Activated CD4-positive, alpha-beta T cell treated with anti-CD3 and anti-CD28 coated beads, Interleukin-2, amount 50 U/mL, for 24 hours (primary cell): ENCODE results near the gene ARMC3.
A peak's percentile ranks its signal among the peaks of the same experiment; 100 is the strongest.
"Not testable (repeated sequence)": the region's sequence is repeated elsewhere in the genome, so short reads cannot be mapped to it uniquely, and the experiment has no call there.

Experiments
- DNase-seq, 2 donors: peaks; one replicate each; pipeline ENCODE4 v3.0.0-alpha.2; 2020; ENCODE audit warnings: low read depth in 1 of 2, low spot score in 1 of 2

The ARMC3 gene

DNA sequence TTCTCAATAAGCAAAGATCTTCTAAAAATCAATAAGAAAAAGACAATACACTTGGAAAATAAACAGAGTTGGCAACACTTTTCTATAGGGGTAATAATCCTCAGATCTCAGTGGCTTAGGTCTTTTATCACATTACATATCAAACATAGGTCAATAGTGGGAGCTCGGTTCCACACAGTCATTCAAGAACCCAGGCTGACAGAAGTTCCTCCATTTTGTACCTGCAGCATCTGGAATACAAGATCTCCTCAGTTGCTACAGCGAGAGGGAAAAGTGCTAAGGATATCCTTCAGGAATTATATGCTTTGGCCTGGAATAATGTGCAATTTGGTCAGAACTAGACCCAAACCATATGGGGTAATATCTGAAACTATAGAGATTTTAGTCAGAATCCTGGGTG is 112.1 kb downstream of the ARMC3 start:
- DNase-seq: no peak

DNA sequence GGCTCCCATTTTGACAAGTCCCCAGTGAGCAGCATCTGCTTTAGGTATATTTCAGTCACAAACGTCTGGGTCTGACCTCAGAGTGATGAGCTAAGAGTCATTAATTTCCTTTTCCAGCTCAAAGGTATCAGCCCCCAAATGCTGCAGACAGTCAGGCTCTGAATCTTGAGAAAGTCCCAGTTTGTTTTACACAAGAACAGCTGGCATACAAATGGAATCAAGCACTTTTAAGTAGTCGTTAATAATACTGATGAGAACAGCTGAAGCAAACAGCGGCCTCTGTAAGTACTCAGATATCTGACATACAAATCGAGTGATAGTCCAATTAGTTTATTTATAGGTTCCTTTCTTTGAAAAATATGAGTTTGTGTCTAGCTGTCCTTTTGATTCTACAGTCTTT is 118.2 kb downstream of the ARMC3 start:
- no peak for DNase-seq

DNA sequence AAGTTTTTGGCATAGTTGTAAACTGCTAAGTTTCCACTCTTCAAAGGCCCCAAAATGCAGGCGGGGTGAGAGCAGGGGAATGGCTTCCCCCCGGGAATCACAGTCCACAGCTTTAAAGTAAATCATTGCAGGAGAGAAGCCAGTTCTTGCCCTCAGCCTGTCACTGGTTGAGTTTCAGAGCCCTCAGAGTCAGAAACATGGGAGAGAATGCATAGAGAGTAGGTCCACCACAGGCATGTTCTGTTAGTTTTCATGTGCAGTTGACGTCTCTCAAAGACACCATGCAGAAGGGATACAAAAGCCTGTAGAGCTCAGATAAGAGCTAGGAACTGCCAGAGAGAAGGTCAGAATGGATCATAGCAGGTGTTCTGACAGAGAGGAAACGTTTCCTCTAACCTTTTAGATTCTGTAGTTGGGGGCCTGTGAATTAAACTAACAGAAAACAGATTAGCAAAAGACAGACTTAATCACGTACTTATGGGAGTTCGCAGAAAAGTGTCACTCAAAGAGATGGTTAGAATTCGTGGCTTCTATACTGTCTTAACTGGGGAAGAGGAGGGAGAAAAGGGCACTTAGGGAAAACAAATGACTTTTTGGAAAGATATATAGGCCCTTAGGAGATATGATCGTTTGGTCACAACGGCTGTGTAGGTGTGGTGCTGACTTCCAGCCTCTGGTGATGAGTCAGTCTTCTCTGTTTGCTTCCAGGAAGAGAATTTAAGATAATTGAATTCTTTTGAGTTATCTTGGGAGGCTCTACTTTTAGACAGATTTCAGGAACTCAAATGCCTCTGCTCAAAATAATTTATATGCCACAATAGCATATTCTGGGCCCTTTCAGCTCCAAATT is 119.6 kb downstream of the ARMC3 start:
- DNase-seq: no peak

GRCh38 chr10:23048191-23048590 is 120.3 kb downstream of the ARMC3 start:
- no peak for DNase-seq

GRCh38 chr10:23051278-23051677 is 123.4 kb downstream of the ARMC3 start:
- DNase-seq: no peak

- no peak for DNase-seq
These were observed 124.0 kb downstream of the ARMC3 start for GRCh38 chr10:23051855-23052331.

GRCh38 chr10:23053036-23053435 is 125.2 kb downstream of the ARMC3 start:
- no peak for DNase-seq

DNA sequence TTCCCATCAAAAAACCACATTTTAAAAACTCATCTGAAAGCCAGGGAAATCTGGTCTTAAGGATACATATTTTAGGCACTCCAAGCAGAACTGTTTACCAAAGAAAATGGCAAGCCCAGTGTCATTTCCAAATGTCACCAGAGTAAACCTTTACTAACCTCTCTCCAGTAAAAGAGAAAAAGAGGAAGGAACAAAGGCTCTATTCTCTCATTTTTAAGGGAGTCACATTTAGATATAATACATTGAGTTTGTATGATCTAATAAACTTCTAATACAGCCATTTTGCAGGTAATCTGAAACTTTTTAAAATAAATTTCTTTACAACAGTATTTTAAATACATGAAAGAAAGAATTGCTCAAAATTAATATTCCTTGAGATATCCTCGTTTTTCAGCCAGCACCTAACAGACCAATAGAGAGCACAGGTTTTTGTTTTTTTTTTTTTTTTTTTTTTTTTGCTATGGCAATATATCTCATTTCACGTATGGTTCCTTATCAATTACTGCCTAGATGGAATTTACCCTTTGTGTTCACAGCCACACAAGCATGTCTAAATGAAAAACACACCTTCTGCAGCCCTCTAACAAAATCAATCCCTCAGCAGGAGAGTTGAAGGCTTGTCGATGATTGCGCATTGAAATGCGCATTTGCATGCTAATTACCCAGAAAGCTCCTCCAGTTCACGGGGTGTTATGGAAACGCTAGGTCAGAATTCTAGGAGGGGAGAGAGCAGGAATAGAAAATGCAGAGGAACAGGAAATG is 127.8 kb downstream of the ARMC3 start:
- DNase-seq: no peak

- DNase-seq: no peak
These were observed 128.3 kb downstream of the ARMC3 start for GRCh38 chr10:23056186-23056579.

DNA sequence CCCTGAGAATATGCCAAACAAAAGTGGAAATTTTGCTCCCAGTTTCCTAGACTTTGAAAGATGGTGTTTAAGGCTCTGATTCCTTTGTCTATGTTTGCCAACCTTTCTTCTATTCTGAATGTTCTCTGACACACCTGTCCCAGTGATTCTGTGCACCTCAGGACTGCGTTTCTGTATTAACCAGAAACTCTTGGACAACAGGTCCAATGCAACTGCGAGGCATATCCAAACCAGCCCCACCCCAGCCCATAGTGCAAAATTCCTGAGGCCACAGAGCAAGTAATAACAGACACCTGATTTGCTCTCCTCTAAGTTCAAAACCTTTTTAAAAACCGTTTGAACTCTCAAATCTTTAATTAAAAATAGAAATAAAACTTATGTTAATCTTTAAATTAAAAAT is 130.5 kb downstream of the ARMC3 start:
- no peak for DNase-seq

GRCh38 chr10:23060918-23061317 is 133.1 kb downstream of the ARMC3 start:
- DNase-seq: no peak

- no peak for DNase-seq
These were observed 135.5 kb downstream of the ARMC3 start for GRCh38 chr10:23063045-23063972.

- DNase-seq: no peak
These were observed 136.3 kb downstream of the ARMC3 start for GRCh38 chr10:23063973-23064812.

- DNase-seq: not testable (repeated sequence)
These were observed 136.9 kb downstream of the ARMC3 start for GRCh38 chr10:23064813-23065114.

DNA sequence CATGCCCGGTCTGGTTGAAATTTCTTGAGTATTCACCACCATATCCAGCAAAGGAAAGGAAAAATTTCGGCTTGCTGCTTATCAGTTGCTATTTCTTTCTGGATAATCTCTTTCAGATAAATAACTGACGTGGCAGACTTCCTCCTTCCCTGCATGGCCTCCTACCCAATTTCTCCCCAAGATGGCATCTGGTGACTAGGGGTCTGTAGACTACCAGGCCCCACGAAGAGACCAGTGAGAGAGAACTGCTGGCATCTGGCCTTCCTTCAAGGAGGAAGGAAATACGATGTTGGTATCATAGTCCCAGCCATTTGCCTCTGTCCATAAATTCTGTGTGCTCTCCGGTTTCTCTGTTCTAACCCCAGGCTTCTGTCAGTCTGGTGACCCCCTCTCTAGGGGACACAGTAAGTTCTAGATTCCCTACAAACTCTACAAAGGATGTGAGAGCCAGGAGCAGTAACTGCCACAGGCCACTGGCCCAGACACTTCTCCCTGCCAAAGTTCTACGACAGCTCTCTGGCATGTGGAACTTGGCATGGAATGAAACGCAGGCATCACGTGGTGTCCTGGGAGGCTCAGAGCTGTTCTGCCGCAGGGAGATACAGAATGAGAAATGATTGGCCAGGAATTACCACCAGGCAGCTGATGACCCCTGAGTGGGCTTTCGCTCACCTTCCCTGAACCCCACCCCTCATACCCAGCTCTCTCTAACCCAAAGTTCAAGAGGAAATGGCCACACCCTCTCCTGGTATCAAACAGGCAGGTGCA is 137.5 kb downstream of the ARMC3 start:
- DNase-seq: no peak

DNA sequence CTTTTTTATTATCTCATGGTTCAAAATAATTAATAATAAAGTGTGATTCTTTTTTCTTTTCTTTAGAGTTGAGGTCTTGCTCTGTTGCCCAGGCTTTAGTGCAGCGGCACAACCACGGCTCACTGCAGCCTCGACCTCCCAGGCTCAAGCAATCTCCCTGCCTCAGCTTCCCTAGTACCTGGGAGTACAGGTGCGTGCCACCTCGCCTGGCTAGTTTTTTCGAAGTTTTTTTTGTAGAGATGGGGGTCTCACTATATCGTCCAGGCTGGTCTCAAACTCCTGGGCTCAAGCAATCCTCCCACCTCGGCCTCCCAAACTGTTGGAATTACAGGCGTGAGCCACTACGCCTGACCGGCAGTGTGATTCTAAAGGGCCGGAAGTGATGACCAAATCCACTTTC is 139.5 kb downstream of the ARMC3 start:
- no peak for DNase-seq

DNA sequence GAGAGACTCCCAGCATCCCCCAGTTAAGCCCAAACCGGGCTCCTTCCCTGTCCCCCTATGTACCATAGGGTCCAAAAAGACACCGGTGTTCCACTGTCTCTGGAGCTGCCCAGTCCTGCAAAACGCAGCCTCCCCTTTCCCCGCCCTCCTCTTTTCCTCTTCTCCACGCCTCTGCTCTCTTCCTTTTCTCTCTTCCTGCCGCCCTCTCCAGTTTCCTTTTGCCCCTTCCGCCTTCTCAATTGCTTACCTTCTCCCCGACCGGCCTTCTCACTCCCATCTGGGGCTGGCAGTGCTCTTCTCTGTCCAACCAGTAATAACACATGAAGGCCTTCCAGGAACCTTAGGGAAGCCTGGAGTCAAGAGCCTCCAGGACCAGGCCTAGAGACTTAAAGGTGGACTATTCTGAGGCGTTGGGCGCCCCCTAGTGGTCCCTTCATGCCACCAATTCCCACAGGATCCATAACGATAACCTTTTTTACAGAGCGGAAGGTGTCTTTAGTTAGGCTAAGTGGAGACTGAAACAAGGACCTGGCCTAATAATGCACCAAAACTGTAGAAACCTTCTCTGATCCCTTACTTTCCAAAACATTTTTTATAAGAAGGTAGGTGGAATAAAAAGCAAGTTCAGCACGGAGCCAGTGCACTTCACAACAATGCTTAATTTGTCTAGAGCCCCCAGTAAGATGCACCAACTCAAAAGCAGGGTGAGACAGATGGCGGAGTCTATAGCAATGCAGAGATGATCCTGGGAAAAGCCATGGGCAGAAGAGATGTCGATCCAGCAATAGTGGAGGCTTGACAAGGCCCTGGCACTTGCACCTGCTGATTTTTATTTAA is 140.3 kb downstream of the ARMC3 start:
- DNase-seq: peak; percentile 41 to 45

DNA sequence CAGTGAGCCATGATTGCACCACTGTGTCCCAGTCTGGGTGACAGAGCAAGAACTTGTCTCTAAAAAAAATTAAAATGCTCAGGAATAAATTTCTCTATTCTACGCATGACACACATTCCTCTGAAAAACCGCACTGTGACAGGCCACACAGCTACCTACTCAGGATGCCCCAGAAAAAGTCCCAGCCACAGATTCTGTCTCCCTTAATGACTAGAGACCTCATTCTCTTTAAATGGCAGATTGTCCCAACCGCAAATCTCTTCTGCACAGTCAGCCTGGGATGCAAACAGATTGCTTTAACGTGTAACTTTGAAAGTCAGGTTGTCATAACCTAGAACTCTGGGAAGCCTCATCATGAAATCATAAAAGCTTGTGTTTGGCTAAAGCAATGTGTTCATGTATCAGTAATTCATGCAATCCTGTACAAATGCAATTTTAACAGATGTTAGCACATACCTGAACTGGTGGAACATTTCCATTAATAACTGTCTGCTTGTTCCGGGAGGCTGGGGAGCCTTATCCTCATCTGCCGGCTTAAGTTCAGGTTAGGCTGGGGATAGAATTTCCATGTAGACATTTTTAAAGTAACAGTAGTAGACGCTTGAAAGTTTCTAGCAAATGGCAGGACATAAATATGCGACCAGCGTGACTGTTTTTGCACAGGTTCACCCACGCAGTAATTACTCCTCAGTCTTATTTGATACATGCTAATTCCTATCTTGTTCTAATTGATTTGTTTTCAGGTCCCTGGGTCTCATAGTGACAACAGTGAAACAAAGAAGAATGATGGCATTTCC is 141.4 kb downstream of the ARMC3 start:
- DNase-seq: no peak
